ENCODE results near the gene DLGAP4.

The DLGAP4 gene

DNA sequence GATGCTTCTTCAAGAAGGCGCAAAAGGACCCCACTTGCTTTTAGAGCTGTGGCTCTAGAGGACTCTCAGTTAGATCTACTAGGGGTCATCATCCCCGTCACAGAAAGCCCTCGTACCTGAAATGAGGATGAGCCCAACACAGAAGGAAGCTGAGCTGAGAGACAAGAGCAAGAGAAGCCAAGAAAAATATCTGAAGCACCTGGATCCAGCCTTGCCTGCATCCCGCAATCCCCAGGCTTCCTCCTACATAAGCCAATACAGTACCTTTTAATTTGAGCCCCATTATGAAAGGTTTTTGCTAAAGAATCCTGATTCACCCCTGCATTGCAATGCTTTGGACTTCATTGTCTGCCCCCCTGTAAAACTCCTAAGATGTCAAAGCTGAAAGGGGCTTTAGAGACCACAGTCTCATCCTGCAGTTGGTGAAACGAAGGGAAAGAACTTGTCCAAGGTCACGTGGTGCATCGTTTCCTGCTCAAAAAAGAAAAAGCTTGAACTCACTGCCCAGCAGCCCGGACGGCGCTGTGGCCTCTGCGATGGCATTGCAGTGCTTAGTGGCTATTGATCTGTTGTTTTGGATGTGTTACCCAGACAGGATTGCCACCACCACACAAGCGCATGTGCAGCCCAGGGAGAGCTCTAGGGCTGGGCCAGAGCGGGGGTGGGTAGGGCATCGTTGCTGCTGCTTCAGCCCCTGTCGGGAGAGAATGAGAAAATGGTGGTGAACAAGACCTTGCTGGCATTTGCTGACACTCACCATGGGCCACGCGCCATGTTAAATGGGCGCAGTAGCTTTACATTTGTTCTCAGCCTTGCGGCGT is 41.5 kb upstream of the DLGAP4 start:
- TF ChIP-seq, protein P1, sequence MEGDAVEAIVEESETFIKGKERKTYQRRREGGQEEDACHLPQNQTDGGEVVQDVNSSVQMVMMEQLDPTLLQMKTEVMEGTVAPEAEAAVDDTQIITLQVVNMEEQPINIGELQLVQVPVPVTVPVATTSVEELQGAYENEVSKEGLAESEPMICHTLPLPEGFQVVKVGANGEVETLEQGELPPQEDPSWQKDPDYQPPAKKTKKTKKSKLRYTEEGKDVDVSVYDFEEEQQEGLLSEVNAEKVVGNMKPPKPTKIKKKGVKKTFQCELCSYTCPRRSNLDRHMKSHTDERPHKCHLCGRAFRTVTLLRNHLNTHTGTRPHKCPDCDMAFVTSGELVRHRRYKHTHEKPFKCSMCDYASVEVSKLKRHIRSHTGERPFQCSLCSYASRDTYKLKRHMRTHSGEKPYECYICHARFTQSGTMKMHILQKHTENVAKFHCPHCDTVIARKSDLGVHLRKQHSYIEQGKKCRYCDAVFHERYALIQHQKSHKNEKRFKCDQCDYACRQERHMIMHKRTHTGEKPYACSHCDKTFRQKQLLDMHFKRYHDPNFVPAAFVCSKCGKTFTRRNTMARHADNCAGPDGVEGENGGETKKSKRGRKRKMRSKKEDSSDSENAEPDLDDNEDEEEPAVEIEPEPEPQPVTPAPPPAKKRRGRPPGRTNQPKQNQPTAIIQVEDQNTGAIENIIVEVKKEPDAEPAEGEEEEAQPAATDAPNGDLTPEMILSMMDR (IDR thresholded peaks at IDR 0.05; ENCODE audit: insufficient read depth, low read length, missing control alignments), result no peak
- ChIA-PET POLR2A (no interaction called here), CTCF (interaction anchor here (0.9 to 1.2 kb wide), 3 partner anchors 9 to 175 kb away, joined by 3 to 6 read pairs (median 3); no protein-coding TSS in a partner anchor)
- no peak overlapping the region for H3K4me3 ChIP-seq (ENCODE audit: low read depth, low read length)
- no peak for DNase-seq (ENCODE audit: low read depth, low spot score)

DNA sequence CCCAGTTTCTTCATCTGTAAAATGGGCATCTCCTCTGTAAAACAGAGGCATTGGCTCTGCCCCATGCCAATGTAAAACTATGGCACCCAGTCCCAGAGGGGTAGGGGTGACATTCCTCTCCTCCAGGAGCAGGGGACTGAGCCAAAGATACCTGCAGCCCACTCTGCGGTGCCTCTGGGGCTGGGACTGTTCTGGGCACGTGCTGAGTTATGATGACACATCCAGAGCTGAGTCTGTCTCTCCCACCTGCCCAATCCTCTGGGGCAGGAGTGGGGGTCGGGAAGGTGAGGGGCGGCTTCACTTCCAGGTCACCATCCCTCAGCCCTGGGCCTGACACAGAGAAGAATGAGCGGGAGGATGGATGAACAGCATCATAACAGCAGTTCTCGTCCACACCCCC is 40.0 kb upstream of the DLGAP4 start:
- TF ChIP-seq, protein P1 (IDR thresholded peaks at IDR 0.05; ENCODE audit: insufficient read depth, low read length, missing control alignments), result no peak
- no peak for DNase-seq (ENCODE audit: low read depth, low spot score)
- ChIA-PET POLR2A (no interaction called here), CTCF (interaction anchor here (1.2 kb wide), 1 partner anchor 18 kb away, joined by 3 read pairs; no protein-coding TSS in a partner anchor)
- no peak overlapping the region for H3K4me3 ChIP-seq (ENCODE audit: low read depth, low read length)

DNA sequence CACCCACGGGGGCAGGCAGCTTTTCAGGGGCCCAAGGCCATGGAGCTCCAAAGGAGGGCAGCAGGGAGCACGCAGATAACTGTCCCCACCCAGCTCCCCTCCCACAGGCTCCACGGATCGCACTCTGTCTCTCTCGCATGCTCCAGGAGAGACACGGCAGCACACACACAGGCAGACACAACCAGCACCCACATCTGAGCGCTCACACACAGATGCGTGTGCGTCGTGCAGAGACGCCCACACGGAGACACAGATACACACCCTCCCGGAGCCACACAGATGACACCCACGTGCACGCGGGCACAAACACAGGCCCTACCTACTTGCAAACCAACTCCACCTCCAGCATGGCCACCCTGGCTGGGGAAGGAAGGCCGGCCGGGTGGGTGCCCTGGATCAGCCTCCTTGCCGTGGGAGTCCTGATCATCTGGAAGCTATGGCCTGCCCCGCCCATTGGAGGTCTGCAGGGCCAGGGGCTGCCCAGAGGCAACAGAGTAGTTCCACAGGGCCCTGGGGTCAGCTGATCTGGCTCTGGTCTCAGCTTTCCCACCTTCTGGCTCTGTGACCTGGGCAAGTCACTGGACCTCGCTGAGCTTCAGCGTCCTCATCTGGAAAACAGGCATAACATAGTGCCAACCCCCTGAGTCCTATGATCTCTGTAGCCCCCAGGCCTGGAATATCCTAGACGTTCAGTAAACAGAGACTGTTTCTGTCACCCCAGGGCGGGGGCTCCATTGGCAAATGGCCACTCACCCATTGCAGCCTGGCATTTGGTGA is 38.3 kb upstream of the DLGAP4 start:
- H3K4me3 ChIP-seq (ENCODE audit: low read depth, low read length), result no peak overlapping the region
- TF ChIP-seq, protein P1 (IDR thresholded peaks at IDR 0.05; ENCODE audit: insufficient read depth, low read length, missing control alignments), result no peak
- ChIA-PET CTCF (interaction anchor here (1.4 to 1.6 kb wide), 2 partner anchors 13 to 171 kb away, joined by 4 to 6 read pairs; no protein-coding TSS in a partner anchor), POLR2A (no interaction called here)
- no peak for DNase-seq (ENCODE audit: low read depth, low spot score)

DNA sequence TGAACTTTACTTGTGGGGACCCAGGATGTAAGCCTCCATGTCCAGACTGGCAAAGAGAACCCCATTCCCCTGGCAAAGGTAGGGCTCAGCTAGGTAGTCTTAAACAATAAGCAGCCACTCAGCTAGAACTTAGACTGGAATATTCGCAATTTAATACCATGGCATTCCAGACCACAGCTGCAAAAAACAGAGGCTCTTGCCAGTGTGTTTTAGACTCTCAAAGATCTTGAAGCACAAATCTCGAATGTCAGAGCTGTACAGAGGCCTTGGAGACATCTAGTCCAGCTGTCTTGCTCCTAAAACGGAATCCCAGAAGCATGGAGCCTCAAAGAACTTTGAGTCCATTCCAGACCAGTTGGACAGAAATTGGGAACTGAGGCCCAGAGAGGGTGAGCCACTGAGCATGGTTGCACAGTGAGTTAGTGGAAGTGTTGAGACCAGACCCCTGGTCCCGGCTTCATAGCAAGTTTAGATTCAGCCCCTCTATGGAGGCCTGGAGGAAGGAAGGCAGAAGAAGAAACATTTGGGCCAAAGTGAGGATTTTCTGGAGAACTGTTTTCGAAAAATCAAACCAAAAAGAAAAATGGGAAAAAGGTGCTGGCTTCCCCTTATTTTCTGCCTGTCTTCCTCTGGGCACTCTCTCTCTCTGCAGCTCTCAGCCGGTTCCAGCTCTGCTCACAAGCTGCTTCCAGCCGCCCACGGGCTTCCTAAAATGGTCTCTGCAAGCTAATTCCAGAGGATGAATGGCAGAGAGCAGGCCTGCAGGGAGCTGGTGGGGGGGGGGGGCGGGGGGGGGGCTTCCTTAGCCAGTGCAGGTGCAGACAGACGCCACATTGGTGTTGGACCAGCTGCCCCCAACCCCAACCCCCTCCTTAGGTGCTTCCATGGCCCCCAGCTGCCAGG is 37.4 kb upstream of the DLGAP4 start:
- H3K4me3 ChIP-seq (ENCODE audit: low read depth, low read length), result no peak overlapping the region
- DNase-seq (ENCODE audit: low read depth, low spot score), result no peak
- POLR2A ChIA-PET, result no interaction called here
- TF ChIP-seq, protein P1 (IDR thresholded peaks at IDR 0.05; ENCODE audit: insufficient read depth, low read length, missing control alignments), result no peak
- CTCF ChIA-PET, result interaction anchor here (1.4 kb wide), 1 partner anchor 171 kb away, joined by 7 read pairs; no protein-coding TSS in a partner anchor

DNA sequence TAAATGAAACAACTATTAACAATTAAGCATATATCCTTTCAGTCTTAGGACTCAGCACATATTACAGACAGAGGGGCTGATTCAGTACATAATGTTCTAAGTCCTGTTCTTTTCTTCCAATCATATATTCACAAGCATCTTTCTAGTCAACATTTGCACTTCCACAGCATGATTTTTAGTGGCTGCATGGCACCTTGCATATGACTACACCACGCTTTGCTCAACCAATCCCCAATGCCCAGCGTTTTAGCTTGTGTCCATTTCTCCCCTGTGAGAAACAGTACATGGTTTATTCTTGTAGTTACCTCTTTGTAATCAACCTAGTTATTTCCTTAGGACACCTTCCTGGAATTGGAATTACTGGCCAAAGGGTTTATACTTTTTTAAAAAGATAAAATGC is 36.6 kb upstream of the DLGAP4 start:
- POLR2A ChIA-PET, result no interaction called here
- TF ChIP-seq, protein P1 (IDR thresholded peaks at IDR 0.05; ENCODE audit: insufficient read depth, low read length, missing control alignments), result no peak
- CTCF ChIA-PET, result interaction anchor here (1.4 kb wide), 1 partner anchor 170 kb away, joined by 7 read pairs; no protein-coding TSS in a partner anchor

More for the DNA sequence above, 36.6 kb upstream of the DLGAP4 start:
- DNase-seq (ENCODE audit: low read depth, low spot score), result no peak
- H3K4me3 ChIP-seq (ENCODE audit: low read depth, low read length), result no peak overlapping the region

All from AG04449 (cell line).